Activated CD4-positive, alpha-beta T cell treated with anti-CD3 and anti-CD28 coated beads for 4 hours (primary cell): ENCODE data around the gene HOXD3.

Experiments used
- DNase-seq, 2 donors: peaks; one replicate each; pipeline ENCODE4 v3.0.0-alpha.2; 2020

Gene HOXD3

DNA sequence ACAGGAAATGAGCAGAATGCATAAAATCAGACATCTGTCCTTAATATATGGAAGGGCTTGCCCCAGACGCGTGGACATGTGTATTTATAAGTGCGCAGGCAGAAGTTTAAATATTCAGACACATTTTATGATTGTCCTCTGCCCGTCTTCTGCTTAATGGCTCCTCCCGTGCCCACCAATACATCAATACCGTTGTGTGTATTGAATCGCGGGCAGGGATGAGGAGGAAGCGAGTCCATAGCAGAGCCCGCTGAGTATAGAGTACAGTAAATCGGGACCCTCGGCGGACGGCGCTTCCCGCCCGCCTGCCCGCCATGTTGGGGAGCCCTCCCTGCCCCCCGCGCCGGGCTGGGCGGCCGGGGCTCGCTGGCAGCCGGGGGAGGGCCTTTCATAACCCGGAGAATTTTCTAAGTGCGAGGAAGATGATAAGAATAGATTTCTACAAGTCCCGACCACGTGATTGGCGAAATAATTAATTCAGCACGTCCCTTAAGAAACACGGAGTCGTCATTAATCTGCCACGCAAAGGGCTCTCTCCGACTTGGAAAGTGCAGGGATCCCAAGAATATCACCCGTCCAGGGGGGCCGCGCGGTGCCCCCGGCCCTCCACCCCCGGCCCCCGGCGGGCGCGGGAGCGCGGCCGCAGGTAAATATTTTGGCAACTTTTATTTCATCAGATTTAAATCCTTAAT, at the start of gene HOXD3:
Gene HOXD3 (plus strand): TSS at position 501 of the 692 bp plus-strand sequence. CDS start 11,808 bp downstream, outside the sequence.
- no peak for DNase-seq

DNA sequence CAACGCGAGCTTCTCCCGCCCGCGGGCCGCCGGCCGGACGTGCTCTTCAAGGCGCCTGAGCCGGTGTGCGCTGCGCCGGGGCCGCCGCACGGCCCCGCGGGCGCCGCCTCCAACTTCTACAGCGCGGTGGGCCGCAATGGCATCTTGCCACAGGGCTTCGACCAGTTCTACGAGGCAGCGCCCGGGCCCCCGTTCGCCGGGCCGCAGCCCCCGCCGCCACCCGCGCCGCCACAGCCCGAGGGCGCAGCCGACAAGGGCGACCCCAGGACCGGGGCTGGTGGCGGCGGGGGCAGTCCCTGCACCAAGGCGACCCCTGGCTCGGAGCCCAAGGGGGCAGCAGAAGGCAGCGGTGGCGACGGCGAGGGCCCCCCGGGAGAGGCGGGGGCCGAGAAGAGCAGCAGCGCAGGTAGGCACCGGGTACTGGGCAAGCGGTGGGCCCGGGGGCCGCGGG, 49.4 kb upstream of the HOXD3 start:
- DNase-seq, result no peak

DNA sequence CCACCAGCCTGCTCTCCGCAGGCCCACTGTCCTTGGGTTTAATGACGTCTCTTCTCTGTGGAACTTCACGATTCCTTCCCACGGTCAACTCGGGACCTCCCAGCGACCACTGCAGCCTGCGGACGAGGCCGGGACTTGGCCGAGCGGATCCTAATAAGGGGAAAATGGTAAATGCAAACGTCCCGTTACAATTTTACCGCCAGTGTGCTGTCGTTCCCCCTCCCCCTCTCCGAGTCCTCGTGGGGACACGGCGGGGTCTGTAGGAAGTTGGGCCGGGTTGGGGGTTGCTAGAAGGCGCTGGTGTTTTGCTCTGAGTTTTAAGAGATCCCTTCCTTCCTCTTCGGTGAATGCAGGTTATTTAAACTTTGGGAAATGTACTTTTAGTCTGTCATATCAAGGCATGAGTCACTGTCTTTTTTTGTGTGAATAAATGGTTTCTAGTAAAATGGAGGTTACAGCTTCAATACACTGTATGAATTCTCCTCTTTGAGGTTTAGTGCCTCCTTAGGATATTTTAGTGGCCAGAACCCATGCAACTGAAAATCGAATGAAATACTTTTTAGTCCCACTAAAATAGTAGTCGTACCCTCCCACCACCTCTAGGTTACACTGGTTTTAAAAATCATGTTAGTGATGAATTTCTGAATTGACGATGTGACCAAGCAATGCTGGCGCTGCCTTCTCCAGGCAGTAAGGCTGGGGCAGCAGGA, 47.8 kb upstream of the HOXD3 start:
- no peak for DNase-seq

DNA sequence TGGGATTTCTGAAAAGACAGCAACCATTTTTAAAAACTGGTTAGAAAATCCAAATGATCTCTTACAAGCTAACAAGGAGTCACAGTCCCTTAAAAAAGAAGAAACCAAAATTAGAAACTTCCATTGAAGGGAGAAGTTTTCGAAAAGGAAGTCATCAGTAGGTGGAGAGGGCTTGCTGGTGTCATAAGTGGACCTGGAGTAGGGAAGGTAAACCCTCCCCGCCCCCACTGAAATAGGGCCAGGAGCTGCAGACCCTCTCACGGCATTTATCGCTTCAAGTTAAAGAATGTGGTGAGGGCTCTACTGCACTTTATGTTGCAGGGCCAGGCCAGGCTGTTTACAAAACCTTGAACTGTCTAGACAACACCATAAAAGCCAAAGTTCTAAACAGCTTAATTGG, 47.2 kb upstream of the HOXD3 start:
- no peak for DNase-seq

DNA sequence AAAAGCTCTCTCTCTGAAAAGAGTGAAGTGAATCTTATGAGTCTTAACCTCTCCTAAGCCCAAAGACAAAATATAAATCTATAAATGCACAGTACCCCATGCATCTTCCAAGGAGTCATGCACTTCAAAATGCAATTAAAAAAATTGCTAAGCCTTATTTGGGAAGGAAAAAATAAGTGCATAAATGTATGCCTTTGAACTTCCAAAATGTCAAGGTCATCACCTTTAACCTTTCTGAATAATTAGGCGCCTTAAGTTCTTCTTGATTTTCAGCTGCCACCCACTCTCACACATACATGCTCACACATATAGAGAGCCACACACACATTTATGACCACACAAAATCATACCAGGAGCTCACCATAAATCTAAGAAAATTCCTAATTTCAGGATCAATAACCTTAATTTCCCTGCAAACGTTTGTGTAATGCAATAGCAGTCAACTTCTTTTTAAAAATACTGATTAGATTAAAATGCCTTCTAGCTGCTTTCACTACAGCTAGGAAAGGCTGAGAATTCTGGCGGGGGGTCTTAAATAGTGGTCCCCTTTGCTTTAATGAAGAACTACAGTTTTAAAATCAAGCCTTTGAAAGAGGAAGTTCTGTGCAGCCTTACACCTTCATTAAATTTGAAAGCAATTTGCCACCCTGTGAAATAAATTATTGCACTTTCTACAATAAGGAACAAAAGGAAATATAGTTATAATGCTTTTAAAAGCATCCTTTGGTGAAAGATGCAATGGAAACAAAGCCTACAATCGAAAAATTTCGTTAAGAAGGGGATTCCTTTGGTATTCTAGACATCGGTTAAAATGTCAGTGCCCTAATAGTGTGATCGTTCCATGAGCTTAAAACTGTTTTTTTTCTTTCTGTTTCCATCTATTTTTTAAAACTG, 46.4 kb upstream of the HOXD3 start:
- DNase-seq, result no peak

DNA sequence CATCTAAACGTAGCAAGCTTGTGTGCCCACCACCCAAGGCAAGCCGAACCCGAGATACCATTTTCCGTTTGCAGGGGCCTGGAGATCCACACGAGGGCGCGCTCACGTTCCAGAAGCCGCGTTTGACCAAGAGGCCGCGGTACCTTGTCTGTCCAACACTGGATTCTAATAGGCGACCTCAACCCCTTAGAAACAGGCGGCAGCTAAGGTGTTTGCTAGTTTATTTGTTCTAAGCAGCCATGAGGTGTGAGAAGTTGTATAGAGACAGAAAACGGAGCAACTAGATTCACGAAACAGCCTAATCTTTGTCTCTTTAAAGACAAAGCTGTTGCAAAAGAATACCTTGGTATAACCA, 45.8 kb upstream of the HOXD3 start:
- no peak for DNase-seq

DNA sequence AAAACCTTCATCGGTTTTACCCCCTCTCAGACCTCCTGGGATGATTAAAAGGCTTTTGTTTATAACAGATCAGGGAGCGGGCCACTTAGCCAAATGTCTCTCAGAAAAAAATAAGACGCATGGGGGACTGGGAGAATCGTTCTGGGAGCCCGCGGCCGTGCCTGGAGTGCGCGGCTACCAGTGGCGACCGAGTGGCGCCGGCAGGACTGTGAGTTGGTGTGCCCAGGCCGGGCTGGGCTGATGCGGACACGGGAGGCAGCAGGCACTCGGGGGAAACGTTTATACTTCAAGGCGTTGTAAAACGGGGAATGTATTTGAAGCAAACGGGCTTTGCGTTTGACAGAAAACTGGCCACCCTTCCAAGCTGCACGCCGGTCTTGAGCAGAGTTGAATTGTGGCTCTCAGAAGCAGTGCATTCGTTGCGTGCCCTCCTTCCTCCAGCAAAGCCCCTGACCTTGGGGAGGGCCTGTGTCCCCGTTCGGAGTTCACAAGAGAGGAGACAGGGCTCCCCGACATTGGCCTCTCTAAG, 45.2 kb upstream of the HOXD3 start:
- no peak for DNase-seq

DNA sequence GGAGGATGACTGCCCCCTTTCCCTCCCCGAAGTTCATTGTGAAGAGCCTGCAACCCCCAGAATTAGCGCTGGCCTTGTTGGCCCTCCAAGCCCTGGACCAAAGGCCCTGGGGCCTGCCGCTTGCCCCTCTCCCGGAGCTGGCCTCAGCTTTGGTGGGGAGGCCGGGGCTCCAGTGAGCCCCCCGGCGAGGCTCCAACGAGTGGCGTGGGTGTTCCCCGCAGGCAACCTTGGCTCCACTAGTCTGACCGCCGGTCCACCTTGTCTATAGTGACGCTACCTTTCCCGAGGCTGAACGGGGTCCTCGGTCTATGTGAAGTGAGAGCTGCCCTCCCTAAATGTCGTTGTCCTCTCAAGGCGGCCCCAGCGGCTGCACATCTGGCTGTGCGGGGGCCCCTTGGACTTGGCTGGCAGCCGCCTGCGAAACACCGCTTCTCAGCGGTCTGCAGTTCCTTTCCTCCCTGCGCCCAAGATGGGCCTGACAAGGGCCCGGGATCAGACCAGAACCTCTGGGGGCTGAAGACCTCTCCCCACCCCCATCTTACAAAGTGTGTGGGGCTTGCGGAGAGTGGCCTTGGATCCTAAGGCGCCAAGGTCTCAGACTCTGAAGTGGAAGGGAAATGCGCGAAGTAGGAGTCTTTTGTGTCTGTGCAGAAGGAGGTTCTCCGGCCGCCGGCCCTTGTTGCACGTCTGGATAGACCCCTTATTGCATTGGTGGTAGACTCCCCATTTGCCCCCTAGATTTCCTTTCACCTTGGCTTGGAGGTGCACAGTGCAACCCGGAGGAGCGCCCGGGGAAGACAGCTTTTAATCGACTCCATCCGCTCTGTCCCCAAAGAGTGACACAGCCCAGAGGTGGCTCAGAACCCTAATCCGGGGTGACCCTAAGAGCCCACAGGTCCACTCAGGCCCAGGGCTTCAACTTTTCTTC, 44.5 kb upstream of the HOXD3 start:
- DNase-seq, result no peak

DNA sequence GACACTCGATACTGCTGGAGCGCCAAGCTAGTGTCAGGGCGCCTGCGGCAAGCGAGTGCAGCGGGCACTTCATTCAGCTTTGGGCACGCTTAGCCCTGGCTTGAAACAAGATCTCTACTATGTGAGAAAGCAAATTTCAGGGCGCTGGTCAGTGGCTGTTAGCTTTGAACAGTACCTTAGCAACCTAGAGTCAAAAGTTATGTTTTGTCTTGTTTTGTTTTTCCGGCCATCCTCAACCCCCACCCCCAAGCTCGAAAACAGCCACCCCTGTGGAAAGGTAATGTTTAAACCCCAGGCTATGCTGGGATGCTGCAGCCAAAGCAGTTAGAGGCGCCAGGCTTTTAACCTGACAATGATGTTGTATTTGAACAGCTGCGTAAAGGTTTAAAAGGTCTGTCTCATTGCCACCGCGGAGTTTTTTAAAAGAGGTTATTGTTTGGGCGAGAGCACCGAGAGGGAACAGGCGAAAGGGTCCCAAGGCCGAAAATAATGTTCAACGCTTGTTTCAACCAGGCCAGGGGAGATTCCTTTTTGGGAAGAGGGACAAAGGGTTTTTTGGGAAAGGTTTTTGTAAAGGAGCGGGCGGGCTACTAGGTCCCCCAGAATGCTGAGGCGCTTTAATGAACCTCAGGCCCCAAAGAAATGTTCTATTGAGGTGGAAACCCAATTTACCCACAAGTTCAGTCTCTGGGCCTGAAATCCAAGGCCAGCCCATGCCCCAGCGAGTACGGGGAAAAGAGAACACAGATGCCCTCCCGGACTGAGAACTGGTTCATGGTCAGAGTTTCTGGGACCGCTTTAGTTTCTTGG, 42.8 kb upstream of the HOXD3 start:
- no peak for DNase-seq

DNA sequence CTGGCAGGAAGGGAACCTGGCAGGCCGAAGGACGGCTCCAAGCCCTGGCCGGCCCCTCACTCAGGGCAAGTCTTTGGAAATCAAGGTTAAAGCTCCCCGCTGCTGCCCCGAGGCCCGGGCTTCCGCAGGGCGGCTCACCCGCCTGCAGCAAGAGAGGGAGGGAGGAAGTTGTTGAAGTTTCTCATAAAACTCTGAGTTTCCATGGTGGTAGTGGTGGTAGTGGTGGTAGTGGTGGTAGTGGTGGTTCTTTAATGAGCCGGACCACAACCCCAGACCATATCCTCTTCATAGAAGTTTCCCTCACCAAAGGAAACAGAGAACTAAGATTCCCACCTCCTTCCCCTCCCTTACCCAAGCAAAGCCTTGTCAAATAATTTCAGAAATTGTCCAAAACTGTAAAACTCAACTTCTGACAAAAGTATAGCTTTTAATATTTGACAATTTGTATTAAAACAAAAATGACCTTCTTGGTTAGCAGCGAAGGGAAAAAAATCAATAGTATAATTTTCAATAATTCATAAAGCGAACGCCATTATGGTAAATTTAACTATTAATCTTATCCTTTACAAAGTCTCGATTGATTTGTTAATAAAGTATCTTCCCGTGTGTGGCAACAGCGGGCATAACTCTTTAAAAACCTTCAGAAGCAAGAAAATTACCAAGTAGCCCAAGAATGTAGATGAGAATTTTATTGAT, 42.0 kb upstream of the HOXD3 start:
- DNase-seq, result no peak

DNA sequence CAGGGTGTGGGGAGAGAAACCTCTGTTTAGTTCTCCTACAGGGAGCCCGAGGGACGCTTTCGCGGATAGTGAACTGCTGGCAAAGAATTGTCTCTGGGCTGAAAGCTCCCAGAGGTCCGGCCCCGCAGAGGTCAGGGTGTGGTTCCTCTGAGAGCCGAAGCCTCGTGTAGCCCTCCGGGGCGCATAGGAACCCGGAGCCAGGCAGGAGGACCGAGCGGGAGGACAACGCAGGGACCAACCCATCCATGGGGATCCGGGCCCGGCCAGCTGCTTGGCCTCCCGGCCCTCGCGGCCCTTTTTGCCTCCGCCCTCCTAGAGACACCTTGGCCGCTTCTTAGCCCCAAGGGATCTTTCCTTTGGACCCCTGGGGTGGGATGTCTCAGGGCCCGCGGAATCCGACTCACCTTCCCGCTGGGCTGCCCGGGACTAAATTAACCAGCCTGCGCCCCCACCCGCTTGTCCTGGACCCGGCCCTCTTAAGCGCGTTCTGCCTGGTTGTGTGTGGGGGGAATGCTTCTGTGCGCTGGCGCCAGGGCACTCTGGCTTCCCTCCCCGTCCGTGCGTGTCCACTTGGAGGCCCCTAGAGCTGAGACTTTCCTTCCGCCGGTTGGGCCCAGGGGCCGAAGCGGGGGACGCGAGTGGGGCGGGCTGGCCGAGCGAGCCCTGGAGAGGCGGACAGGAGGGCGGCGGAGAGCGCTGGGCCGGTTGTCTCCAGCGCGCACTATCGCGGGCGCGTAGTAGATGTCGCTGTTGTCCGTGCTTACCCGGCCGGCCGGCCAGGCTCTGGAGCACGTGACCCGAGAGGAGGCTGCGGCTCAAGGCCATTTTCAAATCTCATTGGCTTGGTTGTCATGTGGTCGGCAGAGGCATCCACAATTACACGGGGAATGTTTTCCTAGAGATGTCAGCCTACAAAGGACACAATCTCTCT, 41.0 kb upstream of the HOXD3 start, which contains the start of gene HOXD10:
Gene HOXD10 (plus strand): TSS at position 896 of the 931 bp plus-strand sequence. CDS start 56 bp downstream, outside the sequence.
- no peak for DNase-seq

DNA sequence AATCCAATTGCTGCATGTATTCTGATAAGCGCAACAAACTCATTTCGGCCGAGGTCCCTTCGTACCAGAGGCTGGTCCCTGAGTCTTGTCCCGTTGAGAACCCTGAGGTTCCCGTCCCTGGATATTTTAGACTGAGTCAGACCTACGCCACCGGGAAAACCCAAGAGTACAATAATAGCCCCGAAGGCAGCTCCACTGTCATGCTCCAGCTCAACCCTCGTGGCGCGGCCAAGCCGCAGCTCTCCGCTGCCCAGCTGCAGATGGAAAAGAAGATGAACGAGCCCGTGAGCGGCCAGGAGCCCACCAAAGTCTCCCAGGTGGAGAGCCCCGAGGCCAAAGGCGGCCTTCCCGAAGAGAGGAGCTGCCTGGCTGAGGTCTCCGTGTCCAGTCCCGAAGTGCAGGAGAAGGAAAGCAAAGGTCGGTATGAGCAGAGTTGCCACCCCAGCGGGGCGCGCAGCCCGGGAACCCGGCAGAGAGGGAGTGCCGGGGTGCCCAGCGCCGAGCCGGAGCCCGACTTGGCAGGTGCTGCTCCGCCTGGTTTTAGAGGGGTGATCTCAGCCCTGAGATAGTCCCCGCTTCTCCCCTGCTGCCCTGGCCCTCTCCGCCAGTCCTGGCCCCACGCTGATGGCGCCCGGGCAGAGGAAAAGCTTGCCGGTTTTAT, 39.8 kb upstream of the HOXD3 start:
- DNase-seq, result no peak

DNA sequence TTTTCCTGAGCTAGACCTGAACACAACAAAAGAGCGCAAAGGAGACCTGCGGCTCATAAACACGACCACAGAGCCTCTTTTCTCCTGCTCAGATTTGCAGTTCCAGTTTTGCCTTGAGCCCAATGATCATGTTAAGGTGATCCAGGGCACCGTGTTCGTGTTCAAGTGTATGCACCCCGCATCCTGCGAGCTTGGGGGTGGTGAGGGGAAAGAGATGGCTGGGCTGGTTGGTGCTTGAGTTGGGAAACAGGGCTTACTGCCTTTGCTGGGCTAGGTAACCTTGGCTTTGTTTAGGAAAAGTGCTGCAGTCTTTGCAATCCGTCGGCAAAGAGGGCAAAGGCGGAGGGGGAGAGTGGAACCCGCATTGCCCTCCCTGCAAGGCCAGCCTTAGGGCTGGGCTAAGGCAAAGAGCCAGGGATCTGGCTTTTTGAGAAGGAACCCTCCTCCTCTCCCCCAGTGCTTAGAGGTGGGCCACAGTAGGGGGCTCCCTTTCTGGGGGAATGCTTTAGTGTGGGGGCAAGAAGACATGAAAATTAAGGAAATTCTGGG, 39.2 kb upstream of the HOXD3 start:
- no peak for DNase-seq

DNA sequence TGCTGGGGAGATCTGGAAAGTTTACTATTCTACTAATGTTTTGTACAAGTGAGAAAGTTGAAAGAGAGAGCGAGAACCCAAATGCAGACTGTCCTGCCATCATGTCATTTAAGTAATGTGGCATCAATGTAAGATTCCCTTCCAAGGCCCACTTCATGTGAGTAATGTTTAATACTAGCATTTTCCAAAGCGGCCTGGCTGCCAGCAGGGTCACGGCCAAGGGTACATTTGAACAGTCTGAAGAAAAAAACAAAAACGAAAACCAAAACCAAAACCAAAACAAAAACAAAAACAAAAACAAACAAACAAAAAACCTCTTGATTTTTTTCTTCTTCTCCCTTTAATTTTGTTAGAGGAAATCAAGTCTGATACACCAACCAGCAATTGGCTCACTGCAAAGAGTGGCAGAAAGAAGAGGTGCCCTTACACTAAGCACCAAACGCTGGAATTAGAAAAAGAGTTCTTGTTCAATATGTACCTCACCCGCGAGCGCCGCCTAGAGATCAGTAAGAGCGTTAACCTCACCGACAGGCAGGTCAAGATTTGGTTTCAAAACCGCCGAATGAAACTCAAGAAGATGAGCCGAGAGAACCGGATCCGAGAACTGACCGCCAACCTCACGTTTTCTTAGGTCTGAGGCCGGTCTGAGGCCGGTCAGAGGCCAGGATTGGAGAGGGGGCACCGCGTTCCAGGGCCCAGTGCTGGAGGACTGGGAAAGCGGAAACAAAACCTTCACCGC, 38.3 kb upstream of the HOXD3 start:
- DNase-seq, result no peak

DNA sequence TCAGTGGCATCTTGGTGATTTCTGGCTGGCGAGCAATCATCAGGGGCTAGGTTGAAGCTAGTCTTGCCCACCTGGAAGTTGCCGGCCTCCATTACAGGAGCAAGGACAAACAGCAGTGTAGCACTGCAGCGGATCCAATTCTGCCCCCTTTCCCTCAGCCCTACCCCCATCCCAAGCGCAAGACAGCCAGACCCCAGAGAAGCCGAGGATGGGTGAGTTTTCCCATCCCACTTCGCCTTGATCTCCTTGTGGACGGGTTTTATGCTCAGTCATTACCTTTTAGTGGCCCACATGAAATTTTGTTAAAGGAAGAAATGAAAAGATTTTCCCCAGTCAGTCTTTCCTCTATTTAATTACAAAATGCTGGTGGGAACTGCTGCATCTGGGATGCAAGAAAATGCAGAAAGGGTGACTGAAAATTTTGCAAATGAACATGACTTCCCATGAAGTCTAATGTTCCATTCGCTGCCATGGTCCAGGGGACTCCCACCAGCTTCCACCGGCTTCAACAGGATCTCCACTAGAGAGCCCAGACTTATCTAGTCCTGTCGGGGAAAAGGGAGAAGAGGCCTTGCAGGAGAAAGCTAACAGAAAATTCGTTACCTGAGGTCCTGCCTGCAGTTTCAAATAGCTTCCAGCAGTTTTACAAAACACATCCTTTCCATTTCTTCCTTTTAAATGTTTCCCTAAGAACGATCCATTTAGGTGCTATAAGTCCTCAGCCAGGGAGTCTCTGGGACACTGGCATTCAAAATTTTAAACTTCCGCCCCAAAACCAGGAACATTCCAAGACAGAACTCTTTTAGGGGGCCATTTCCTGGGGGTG, 36.5 kb upstream of the HOXD3 start:
- no peak for DNase-seq

DNA sequence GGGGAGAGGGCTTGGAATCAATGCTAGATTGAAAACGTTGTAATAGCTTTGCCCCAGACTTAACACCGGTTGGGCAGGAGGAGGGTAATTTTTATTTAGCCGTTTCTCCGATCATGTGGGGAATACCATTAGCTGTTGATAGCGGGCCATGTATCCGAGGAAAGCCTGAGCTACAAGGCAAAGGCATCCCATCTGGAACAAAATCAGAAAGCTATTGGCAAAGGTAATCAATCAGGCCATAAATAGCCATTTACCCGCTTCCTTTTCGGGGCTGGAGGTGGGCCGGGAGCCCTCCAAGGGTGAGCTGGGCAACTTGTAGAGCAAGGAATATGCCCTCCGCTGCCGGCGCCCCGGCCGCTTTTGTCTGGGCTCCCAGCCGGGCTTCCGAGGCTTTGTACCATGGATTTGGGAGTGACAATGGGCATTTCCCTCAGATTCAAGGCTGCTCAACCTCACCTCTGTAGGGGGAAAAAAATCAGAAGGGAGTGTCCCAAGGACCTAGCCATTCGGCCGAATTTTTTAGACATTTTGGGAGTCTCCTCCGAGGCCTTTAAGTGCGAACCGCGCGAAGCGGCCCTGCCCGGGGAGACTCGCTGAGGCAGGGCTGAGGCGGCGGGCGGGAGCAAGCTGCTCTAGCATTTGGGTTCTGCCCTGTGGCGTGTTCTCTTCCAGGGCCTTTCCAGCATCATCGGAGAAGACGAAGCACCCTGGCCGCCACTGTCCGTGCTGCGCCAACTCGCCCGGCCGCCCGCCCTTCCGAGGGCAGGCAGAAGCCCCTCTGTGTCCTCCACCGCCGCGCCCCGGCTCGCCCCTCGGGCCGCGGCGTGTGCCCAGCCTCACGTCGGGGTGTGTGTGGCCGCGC, 35.7 kb upstream of the HOXD3 start:
- DNase-seq, result no peak
